H1 (cell line): ENCODE measurements around the gene RBM19. TPM values are rescaled to one million over a fixed set of nuclear protein-coding genes. Genes with fewer than 3 reads are reported as not detected.

Experiments used
- CBX5 ChIP-seq: fragments of 300-800, 300-1000 bp; sonication (generic); IDR thresholded peaks from 2 replicates; pipeline ENCODE4 v1.7.1; 2016; ENCODE audit warnings: antibody characterized with exemption, low read length, low read depth
- CBX8 ChIP-seq: fragments of 300-800, 300-1000 bp; sonication (generic); IDR thresholded peaks from 2 replicates; pipeline ENCODE4 v1.7.1; 2016; ENCODE audit warnings: low read depth, low read length, borderline replicate concordance
- CHD2 ChIP-seq: IDR thresholded peaks from 2 replicates; pipeline ENCODE4 v1.6.1; 2012; ENCODE audit warnings: low read length, improper control_type of control experiment
- MAFK ChIP-seq: IDR thresholded peaks from 2 replicates; pipeline ENCODE4 v1.6.1; 2012; ENCODE audit warnings: low read depth, mild to moderate bottlenecking, improper control_type of control experiment, low read length
- POLR2AphosphoS5 ChIP-seq: IDR thresholded peaks from 2 replicates; pipeline ENCODE4 v1.6.1; 2011; ENCODE audit warnings: low read depth, low read length
- RBBP5 ChIP-seq: IDR thresholded peaks from 2 replicates; pipeline ENCODE4 v1.7.1; 2012; ENCODE audit warnings: low read depth, mild to moderate bottlenecking, inconsistent platforms, low read length, moderate library complexity, borderline replicate concordance
- SAP30 ChIP-seq: fragments of 300-600 bp; sonication (generic); IDR thresholded peaks from 2 replicates; pipeline ENCODE4 v1.7.1; 2012; ENCODE audit warnings: low read length, moderate library complexity, mild to moderate bottlenecking, inconsistent platforms; ENCODE audit not compliant: insufficient read depth, insufficient replicate concordance
- polyA plus RNA-seq, 7 experiments: library from polyadenylated mRNA; depleted of rRNA in 3 of 7; stranded (reverse) in 5 of 7; unstranded in 2 of 7; fragments of >200 nt in 5 of 7; fragments of 200-250 nt in 2 of 7; gene quantifications; 1 replicate in 5 of 7; 2 replicates in 1 of 7; 4 replicates in 1 of 7; pipeline versions ENCODE4 v1.2.1 to v1.2.3, GENCODE V29; 2011 to 2013; ENCODE audit warnings: missing spikeins in 2 of 7, mixed read lengths in 2 of 7
- total RNA-seq: library from RNA; stranded (reverse); fragmentation: NEBNext Ultra II Directional; extraction: Animal tissue kit (Norgen Biotek cat#: 25700); gene quantifications from 2 replicates; pipeline ENCODE4 v1.2.1, GENCODE V29; 2021

Gene RBM19
- total and polyA plus RNA-seq, 2 of the 8 experiments (the other 6 are each of a cell fraction or from before 2014, with no cell fraction given): 23.4 to 61.9 TPM

DNA sequence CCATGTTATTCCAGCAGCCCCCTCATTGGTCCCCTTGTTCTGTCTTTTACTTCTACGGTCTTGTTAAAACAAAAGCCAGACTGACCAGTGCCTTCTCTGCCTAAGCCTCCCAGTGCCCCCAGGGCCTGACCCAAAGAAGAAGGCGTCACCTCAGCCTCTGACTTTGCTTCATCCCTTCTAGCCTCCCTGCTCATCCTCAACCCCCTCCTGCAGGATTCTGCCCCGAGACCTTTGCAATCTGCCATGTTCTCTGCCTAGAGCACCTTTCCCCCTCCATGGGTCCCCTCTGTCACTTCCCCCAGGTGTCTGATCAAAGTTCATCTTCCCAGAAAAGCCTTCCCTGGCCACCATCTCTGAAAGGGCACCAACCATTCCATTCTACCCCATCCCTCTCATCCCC, 7.9 kb upstream of the RBM19 start (continued):
- TF ChIP-seq SAP30 (no peak), POLR2AphosphoS5 (no peak), CBX5 (no peak), CBX8 (no peak), RBBP5 (no peak), CHD2 (no peak), MAFK (no peak)
